Stimulated activated CD4-positive, alpha-beta T cell treated with anti-CD3 and anti-CD28 coated beads, Interleukin-12 subunit alpha, Interleukin-12 subunit beta, amount 100 ng/mL, for 24 hours (primary cell): Measurements from ENCODE around the gene USP40.

Source experiments
- DNase-seq, 2 experiments: peaks; one replicate each; pipeline ENCODE4 v3.0.0-alpha.2; 2020; ENCODE audit warnings: low read depth in 2 of 2

The USP40 gene

DNA sequence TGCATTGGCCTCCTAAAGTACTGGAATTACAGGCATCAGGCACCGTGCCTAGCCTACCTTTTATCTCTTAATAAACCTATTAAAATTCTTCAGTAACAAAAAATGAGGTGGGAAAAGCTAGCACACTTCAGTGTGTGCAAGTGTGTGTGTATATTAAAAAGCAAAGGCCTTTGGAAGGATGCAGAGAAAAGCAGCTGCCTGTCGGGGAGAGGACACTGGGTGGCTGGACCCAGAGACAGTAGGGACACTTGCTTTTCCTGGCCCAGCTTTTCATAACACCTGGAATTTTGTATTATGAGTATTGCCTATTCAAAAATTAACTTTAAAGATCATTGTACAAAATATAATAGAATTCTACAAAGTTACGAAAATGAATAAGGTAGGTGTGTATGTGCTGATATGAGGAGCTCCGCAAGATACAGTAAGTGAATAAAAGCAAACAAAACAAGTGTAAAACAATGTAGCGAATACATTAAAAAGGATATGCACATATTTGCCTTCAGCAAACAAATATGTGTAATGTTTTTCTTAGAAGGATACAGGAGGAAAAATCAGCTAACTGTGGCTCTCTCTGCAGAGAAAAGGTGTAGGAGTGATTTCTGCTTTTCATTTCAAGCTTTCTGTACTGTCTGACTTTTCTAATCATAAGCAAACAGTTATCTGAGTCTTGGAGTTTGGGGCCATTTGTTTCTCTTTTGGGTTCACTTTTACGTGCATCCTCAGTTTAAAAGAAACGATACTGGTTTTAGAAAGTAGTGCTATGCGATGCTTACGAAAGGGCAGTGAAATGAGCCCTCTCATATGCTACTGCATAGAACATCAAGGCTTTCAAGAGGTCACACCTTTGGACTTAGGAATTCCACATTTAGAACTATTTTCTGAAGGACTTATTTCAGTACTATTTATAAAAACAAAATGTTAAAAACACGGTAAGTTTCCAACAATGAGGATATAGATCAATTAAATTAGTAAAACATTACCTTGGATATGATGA lies 70.8 kb downstream of the USP40 start:
- no peak for DNase-seq

DNA sequence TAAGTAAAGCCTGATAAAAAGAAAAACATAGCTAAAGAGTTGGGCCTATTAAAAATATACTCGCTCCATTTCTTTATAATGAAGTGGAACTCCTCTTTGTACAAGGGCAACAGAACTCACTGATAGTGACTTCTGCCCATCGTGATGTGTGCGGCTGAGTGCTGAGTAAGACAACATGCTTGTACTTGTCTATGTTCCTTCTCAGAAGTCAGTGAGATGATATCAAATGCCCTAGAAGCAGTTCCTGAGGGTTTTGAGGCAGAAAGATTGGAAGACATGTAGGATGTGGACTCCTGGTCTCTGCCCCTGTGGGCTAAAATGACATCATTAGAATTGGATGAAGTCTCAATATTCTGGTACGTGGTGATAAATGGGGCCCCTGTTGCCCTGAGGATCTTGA lies 73.8 kb downstream of the USP40 start:
- no peak for DNase-seq

DNA sequence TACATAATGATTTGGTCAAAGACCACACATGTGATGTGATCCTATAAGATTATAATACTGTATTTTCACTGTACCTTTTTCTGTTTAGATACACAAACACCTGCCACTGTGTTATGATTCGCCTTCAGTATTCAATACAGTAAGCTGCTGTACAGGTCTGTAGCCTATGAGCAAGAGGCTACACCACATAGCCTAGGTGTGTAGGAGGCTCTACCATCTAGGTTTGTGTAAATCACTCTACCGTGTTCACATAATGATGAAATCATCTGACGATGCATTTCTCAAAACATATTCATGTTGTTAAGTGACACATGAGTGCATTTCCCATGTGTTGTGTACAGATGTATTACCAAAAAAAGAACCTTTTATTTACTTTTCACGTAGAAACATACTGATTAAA lies 74.5 kb downstream of the USP40 start:
- no peak for DNase-seq

DNA sequence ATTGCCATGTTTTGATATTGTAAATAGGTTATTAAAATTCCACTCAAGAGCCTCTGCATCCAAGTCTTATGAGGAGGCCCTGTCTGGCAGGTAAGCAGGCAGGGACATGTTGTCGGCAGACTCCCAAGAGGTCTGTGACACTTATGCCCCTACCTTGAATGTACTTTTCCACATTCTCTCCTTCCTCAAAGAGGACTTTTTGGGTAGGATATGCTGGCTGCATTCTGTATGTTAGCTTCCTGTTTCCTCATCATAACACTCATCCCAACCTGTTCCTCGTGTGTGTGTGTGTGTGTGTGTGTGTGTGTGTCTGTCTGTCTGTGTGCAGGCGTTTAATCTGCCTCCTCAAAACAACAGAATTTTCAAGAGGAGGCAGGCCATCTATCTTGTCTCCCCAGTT lies 75.3 kb downstream of the USP40 start:
- DNase-seq = no peak

DNA sequence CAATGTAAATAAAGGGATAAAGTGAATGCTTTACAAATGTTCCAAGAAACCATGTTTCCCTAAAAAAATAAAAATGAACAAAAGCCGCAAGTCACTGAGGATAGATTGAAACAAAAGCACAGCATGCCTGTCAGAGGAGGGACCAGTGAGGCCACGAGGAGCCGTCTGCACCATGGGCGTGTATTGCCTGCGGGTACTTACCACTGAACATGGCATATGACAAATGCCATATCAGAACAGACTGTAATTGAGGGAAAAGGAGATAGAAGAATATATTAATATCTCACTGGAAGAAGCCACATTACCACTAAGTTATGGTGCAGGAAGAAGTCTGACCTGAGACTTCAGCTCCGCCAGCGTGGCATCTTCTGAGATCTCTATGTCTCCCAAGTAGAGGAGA lies 75.8 kb downstream of the USP40 start:
- DNase-seq = no peak

DNA sequence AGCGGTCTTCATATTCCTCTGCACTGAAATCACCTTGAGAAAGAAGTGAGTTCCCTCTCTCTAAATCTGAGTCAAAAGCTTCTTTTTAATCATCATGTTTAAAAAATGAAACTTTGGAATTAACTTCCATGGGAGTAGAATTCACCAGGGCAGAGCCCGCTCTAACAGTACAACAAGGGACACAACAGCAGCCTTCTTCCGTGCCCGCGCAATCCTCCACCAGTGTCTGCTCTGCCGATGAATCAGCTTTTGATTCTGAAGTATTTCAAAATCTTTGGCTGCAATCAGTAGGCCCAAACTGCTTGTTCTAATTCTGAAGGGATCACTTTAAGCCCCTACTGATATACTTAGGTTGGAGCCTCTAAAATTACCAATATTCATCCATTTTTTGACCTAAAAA lies 76.9 kb downstream of the USP40 start:
- no peak for DNase-seq

DNA sequence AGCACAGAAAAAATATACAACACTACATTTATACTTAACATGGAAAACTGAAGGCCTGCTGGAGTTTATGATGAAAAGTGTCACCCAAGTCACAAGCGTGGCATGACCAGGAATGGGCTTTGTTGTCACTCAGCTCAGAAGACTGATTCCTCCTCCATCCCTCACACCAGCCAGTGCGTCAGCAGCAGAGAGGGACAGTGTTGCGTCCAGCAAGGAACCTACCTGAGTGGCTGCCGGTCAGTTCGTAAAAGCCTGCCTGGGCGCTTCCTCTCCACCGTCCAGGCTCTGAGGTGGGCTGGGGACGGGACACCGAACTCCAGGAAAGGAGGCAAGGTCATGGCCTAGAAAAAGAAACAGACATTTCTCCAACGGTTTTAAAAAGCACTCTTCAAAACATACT lies 77.4 kb downstream of the USP40 start:
- DNase-seq = no peak

DNA sequence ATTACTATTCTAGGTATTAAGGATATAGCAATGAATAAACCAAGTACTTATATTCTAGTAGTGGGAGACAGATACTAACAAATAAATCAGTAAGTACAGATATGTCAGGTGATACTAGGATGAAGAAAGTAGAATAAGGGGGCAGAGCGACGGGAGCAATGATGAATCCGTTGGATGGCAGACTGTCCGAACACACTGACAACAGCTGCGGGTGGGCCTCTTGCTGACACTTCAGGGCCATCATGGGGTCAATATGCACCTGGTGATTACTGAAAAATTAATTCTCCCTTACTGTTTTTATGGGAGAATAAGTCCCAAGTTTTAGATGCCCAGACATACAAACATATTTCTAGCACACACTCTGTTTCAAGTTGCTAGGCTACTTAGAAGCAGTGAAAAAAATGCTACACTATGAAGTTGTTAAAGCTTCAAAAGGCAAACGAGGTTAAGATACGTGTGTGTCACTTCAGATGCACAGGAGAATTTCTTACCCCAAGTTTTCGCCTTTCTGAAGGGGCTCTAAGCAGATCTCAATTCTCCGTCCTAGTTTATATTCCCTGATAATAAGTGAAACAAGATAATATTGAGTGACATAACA lies 78.7 kb downstream of the USP40 start:
- DNase-seq = no peak

DNA sequence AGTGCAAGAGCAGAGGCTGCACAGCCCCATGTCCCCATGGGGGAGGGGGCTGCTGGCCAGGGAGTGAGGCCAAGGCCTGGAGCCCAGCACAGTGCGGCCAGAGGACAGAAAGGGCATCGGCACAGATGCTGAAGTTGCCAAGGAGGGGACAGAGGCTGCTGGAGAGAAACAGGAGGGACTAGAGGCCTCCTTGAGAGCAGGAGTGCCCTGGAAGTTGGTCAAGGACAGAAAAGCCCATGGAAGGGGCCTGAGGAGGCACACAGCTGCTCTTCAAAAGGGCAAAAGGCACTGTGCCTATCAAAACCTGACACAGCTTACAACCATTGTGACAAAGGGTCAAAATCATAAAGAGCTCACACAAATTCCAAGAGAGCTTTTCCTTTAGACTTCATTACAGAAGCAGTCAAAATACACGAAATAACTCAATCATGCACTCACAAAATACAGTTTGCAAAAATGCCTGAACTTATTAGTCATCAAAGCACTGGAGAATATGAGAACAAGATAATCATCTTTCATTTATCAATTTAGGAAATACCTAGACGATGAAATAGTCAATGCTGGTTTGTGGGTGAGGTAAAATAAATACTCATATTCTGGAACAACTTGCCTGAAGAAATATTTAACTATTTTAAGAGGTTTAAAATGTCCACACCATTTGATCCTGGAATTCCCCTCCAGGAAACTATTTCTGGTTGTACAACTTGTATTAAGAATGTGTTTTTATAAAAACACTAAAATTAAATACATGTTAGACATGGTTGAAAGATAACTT lies 79.6 kb downstream of the USP40 start:
- no peak for DNase-seq

DNA sequence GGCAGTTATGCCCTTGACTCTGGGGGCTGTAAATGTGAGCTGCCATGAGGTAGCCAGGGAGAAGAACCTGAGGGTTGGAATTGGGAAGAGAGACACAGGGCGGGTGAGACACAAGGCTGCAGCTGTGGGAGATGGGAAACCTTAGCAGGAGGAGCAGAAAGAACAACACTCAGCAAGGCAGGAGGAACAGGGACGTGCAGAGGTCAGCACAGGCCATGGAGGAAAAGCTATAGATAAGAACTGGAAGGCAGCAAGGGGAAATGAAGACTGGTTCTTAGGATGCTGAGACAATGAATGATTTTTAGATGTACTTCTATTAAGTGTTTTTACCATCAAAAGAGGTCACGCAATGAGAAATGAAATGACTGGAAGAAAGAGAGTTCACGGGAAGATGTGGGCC lies 80.2 kb downstream of the USP40 start:
- DNase-seq = no peak

DNA sequence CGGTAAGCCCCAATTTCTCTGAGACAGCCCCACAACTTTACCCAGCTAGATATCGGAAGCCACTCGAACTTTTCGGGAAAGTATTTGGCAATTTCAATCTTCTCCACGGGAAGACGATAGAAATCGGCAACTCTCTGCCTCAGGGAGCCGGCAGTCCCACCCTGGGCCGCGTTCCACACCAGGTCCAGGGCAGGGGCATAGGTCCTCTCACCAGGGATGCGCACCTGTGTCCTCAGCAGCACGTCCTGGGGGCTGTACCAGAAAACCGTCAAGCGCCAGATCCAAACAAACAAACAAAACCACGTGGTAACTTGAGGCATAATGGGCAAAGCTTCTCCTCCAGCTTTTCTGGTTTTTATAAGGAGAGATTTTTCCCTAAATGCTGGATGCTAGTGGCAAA lies 80.9 kb downstream of the USP40 start:
- DNase-seq = no peak

DNA sequence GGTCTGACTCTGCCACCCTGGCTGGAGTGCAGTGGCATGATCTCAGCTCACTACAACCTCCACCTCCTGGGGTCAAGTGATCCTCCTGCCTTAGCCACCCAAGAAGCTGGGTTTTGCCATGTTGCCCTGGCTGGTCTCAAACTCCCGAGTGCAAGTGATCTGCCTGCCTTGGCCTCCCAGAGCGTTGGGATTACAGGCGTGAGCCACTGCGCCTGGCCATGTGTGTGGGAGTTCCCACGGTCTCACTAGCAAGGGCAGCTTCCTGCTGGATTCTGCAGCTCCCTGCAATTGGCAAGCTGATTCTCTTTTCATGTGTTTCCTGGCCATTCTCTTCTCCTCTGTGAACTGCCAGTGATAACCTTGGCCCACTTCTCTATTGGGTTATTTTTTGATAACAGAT lies 84.0 kb downstream of the USP40 start:
- no peak for DNase-seq

DNA sequence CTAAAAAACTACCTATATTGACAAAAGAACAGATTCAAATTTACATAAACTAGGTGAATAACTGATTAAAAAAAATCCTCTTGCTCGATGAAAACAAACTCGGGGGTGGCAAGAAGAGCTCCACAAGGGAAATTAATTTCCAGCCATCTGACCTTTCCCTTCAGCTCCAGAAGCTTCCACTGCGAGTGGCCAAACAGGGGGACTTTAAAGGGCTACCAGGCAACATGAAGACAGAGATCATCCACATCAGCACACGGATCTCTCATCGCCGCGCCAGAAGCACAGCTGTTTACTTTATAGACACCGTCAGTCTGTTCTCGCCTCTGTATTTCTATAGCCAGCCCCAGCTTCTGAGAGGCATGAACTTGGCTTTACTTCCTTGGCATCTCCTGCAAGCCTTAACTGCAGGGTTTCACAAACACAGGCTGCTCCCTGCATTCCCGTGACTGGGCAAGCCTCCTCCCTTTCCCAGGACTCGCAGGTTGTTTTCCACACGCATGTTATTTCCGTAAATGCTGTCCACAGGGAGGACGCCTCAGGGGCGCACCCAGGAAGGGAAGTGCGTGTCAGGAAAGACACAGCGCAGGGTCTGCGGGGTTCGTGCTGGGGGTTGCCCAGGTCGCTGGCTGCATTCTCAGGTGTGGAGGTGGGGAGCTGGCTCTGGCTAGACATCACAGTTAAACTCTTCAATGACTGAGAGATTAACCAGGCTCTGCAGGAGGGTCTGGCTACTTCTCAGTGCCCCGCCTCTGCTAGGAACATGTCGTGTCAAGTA lies 85.0 kb downstream of the USP40 start:
- DNase-seq = no peak

DNA sequence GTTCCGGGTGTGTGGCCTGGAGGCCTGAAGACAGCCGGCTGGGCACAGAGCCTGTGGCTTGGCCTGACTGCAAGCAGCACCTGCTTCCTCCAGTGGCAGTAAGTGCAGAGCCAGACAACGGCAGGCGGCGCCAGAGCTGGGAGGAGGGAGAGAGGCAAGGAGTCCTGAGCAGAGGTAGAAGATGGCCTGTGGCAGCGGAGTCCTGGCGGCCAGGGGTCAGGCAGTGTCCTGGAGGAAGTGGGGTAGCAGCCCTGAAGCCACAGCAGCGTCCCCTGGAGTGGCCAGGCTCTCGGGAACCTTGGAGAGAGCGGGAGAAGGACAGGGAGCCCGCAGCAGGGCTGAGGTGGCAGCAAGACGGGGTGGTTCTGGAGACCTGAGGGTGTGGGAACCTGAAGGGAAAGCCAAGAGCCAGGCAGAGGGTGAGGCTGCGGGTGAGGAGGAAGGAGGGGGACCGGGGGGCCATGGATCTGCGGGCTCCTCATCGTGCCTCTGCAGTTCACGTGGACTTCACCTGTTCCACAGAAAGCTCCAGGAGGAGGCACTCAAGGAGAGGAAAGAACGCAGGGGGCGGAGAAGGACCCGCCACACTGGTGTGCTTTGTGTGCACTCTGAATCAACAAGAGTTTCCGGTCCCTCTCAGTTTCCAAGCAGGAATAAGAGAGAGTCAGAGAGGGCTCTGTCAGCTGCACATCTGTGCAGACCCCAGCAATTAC lies 85.9 kb downstream of the USP40 start:
- DNase-seq = no peak

DNA sequence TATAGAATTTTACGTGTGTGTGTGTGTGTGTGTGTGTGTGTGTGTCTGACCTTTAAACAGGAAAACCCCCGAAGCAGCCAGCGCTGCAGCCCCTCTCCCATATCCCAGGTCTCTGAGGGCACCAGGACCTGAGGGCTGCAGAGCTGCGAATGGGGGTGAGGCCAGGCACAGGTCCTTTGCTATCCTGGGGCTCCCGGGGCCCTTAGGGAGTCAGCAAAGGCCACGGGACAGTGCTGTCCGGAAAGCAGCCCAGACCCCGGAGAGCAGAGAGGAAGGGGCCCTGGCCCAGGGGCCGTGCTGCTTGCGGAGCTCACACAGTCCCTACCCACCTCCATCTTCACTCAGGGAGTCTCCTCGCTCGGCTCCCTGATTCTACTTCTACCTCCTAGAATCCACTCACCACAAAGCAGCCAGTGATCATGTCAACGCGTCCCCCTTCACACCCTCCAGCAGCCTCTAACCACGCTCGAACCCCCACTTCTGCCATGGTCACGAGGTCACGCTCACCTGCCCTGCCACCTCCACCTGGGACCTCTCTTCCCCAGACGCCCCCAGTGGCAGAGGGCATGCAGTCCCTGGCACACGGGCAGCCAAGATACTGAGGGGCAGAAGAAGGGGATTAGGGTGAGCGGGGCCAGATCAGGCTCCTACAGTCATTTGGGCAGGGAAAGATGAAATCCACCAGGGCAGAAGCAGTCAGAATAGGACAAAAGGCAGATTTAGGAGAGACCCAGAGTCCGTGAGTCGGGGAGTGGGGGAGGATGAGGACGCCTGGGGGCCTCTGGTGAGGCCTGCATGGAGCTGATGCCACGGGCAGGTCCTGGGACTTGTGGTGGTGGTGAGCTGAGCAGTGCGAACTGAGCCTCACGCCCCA lies 86.7 kb downstream of the USP40 start:
- no peak for DNase-seq

DNA sequence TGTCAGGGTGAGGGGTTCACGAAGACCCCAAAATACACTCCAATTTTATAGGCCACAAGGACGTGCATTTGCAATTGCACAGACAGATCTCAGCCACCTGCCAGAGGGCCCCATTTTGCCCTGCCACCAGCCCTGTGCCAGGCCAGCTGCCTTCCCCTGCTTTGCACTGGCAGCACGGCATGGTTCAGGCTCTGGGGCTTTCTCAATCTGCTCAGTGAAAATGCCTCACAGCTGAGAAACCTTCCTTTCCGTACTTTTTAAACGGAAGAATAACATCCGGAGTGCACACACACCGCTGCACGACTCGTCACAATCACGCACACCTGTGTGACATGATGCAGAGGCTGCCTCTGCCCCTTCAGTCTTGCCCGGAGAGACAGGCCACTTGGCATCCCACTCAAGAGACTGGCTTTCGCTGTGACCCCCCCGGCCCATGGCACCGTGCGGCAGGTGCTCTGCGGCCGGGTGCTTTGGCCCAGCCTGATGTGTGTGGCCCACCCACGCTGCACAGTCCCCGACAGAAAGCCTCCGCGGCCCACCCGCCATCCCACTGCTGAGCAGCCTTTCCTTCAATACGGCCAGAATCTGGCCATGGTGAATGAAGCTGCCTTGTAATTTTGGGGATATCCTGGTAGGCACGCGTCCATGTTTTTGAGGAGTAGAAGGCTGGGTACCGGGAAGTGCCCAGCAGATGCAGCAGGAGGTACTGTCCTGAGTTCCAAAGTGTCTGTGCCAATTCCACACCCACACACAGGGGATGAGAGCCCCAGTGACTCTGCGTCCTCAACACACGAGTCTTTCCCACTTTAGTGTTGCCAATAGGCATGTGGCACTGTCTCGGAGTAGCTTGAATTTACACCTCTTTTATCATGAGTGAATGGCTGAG lies 88.8 kb downstream of the USP40 start:
- DNase-seq = no peak

DNA sequence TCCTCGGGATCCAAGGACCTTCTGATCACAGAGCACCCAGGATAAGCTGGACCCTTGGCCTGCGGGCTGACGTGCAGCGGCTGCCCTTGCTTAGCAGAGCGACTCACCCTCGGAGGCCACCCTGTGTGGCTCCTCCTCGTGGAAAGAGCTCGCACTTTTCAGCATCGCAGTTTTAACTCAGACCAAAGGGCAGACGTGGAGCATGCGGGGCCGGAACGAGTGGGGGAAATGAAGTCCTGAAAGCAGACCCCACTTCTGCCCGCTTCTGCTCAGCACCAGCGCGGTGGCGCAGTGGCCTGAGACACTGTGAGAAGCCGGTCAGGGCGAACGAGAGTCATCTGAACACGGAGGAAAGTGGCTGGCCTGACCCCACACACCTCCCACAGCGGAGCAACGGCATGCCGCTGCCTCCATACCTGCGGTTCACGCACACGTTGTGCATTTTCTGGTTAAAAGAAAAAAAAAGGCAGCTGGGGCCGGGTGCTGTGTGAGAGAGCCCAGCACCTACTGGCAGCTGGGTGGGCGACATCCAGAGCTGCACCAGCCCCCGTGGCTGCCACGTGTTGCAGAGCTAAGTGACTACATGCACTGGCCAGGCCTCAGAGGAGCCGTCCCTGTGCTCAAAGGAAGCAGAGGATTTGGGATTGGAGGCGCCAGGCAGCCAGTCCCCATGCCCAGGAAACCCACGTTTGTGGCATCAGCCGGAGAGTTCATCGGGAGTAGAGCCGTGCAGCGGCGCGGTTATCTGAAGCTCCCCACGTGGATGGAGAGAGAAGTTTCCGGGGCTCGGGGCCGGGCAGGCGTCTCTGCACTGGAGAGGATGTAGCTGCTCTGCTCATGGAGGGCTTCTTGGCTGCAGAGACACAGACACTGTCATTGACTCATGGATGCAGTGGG lies 89.7 kb downstream of the USP40 start:
- no peak for DNase-seq

DNA sequence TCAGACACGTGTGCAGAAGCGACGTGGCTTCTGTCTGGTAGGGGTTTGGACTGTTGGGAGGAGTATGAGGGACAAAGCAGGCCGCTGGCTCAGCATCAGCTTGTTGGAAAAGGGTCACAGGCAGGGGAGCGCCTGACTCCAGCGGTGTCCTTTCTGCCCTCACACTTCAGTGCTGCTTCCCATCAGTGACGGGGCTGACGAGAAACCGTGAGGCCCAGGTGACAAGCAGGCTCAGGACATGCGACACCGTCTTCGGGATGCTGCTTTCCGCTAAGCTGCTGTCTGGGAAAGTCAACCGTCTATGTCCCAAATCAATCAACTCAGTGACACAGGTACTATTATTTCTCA lies 90.5 kb downstream of the USP40 start:
- DNase-seq = no peak
